GM21423 (cell line): ENCODE results near the gene SRSF10.
"Not testable (repeated sequence)": the region's sequence is repeated elsewhere in the genome, so short reads cannot be mapped to it uniquely, and the experiment has no call there.

Source experiments
- ATAC-seq: cut with Tn5 transposase; IDR thresholded peaks from one replicate; pipeline ENCODE4 v1.9.1; 2021; ENCODE audit warnings: mild to moderate bottlenecking, moderate library complexity; ENCODE audit not compliant: unreplicated experiment

Gene SRSF10

DNA sequence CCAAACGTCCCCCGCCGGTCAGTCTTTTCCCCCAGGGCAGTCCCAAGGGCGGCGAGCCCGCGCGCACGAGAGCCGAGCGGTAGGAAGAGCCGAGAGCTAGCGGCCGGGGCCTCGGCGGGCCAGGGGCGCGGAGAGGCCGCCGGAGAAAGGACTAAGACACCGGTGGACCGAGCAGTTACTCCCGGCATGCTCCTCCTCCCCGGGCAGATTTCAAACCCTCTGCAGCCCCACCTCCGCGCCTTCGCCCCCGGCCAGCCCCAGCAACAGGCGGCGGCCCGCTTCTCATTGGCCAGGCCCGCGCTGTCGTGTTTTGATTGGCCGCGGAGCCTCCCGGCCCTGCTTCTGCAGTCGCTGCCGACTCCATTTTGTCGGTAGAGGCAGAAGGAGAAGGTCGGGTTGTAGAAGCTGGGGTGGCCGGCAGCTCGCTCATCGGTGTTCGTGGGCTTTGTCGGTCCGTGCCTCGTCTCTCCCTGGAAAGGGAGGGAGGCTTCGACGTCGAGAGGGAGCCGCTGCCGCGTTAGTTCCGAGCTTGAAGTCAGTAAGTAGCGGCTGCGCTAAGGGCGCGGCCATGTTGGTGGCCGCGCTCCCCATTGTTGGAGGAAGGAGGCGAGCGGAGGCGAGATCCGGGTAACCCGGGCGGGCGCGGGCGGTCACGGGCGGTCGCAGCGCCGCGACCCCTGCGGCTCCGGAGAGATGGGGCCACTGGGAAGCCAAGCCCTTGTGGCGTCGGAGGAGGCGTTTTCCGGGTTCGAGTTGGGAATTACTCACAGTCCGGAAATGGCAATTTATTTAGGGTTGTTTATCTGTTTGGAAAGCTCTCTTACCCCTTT lies 20.5 kb downstream of the SRSF10 start, which contains the start of gene PNRC2:
Gene PNRC2, plus strand, starts transcription at position 368 of the 830 bp plus-strand sequence. CDS start 1,630 bp downstream, outside the sequence.
- ATAC-seq = peak; percentile 79

- ATAC-seq = peak; percentile 62
Measured at GRCh38 chr1:23958810-23959460, 21.2 kb downstream of the SRSF10 start.

DNA sequence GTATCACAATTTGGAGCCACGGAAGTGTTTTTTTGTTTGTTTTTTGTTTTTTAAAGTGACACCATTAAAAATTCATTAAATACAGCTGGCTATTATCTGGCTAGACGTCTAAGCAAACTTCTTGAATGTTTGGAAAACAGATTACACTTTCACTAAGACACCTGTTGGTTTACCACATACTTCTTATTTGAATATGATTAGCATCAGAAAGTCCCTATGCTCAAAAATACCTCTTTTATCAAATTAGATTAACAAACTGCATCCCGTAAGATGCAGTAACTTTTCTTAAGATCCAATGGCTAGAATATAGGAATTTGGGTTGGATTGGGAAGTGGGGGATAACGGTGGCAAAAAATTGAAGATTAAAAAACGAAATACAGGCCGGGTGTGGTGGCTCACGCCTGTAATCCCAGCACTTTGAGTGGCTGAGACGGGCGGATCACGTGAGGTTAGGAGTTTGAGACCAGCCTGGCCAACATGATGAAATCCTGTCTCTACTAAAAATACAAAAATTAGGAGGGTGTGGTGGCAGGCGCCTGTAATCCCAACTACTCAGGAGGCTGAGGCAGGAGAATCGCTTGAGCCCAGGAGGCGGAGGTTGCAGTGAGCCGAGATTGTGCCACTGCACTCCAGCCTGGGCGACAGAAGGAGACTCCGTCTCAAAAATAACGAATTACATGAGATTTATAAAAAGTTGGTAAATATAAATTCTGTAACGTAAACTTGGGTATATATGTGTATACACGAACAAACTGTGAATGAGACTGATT lies 21.9 kb downstream of the SRSF10 start:
- ATAC-seq = not testable (repeated sequence)

DNA sequence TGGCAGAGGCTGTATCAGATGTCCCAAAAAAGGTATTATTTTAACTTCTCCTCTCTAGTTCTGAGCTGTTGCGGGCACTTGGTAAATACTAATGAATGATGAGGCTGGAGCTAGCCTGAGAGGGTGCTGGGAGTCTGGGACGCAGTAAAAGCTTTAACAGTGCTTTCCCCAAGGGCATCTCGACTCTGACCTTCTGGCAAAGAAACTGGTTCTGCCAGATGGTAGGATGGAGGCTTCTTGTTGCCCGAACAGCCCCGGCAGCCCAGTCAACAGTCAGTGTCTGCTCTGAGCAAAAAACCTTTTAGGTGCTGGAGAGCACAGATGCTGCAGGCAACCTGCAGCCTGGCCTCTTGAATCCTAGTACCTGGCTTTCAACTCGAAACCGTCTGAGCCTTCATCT lies 23.0 kb downstream of the SRSF10 start:
- no peak for ATAC-seq

DNA sequence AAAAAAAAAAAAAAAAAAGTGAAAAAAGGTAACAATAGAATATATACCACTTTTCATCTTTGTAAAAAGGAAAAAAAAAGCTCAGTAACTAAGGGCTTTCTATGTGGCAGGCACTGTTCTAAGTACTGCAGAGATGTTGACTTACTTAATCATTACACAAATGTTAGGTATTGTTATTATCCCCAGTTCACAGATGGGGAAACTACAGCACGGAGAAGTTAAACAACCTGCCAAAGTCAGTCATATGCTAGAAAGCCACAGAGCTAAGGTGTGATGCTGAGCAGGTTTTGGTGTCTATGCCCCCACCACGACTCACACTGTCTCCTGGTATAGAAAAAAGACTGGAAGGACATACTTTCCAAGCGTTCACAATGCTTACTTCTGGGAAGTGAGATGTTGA lies 27.1 kb downstream of the SRSF10 start:
- ATAC-seq = no peak

DNA sequence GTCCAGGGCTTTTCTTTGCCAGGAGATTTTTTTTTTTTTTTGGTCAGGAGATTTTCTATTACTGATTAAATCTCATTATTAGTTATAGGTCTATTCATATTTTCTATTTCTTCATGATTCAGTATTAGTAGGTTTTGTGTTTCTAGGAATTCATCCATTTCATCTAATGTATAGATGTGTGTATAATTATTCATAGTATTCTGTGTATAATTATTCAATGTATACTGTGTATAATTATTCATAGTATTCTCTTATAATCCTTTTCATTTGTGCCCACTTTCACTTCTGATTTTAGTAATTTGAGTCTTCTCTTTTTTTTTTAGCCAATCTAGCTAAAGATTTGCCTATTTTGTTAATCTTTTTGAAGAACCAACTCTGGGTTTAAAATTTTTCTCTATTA lies 32.8 kb downstream of the SRSF10 start:
- no peak for ATAC-seq

DNA sequence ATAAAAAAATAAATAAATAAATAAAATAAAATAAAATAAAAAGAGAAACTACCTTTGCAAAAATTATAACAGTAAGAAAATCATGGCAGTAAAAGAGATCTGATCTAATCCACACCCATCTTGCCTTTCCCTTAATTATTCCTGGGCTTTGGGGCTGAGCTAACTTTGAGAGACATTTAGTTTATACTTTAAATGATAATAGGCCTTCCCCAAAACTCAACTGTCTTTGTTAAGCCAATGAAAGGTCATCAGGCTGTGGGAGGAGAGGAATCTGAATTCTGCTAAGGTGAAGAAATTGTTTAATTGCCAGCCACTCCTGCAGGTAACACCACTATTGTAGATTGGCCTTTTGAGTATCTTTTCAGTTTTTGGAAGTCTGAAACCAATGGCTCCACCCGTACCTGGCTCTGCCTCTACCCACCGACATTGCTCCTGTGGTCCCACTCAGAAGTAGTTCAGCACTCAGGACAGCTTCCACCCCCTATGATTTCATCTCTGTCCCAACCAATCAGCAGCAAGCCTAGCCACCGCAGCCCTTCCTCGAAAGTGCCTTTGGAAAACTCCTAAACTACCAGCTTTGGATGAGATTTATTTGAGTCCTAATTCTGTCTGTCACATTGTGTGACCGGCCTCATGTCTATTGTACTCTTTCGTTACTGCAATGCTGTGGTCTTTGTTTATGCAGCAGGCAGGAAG lies 43.5 kb downstream of the SRSF10 start:
- no peak for ATAC-seq

GRCh38 chr1:23931491-23931880 lies 48.6 kb downstream of the SRSF10 start:
- ATAC-seq = no peak

- no peak for ATAC-seq
Measured at GRCh38 chr1:23930861-23931490, 49.2 kb downstream of the SRSF10 start.

GRCh38 chr1:23930270-23930669 lies 49.9 kb downstream of the SRSF10 start:
- no peak for ATAC-seq

GRCh38 chr1:23928789-23929188 lies 51.3 kb downstream of the SRSF10 start:
- ATAC-seq = no peak

DNA sequence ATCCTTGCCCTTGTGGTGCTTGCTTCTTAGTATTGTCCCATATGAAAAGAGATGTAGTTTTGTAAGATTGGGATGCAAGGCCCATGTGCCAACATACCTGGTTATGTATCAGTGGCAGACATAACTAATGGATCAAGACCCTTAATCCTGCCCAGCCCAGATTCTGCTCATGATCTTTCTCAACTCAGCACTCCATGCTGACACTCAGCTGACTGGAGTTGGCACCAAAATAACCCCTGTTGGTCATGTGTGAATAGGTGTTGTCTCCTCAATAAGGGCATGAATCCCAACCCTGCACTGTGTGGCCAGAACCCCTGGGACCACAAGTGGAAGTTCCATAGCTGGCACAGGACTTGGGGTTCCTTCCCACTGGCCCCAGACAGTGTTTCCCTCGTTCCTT lies 53.0 kb downstream of the SRSF10 start:
- ATAC-seq = no peak

GRCh38 chr1:23925279-23925678 lies 54.8 kb downstream of the SRSF10 start:
- ATAC-seq = no peak

DNA sequence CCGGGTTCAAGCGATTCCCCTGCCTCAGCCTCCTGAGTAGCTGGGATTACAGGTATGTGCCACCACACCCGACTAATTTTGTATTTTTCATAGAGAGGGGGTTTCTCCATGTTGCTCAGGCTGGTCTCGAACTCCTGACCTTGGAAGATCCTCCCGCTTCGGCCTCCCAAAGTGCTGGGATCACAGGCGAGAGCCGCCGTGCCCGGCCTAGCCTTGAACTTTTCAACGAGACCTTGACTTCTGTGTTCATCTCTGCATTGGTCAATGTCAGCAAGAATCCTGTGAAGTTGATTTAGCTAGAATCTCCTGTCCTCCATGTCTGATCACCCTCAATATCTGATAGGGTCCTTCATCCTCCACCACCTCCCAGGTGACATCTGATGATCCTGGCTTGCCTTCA lies 55.5 kb downstream of the SRSF10 start:
- ATAC-seq = no peak

- ATAC-seq = no peak
Measured at GRCh38 chr1:23923592-23924499, 56.3 kb downstream of the SRSF10 start.

- no peak for ATAC-seq
Measured at GRCh38 chr1:23922321-23922943, 57.7 kb downstream of the SRSF10 start.

GRCh38 chr1:23916209-23917131 lies 63.7 kb downstream of the SRSF10 start:
- ATAC-seq = peak; percentile 56

GRCh38 chr1:23915466-23915865 lies 64.7 kb downstream of the SRSF10 start:
- no peak for ATAC-seq
